HL-60 (cell line): Measurements from ENCODE around the gene GLRX2.

Experiments
- POLR2AphosphoS5 ChIP-seq: IDR thresholded peaks from 2 replicates; pipeline ENCODE4 v1.6.1; 2012; ENCODE audit warnings: low read depth
- TF ChIP-seq, protein P1 (sequence below): IDR thresholded peaks from one replicate; pipeline ENCODE4 v1.5.1; 2011; ENCODE audit warnings: low read length, control low read depth, inconsistent platforms; ENCODE audit not compliant: insufficient read depth

DNA sequence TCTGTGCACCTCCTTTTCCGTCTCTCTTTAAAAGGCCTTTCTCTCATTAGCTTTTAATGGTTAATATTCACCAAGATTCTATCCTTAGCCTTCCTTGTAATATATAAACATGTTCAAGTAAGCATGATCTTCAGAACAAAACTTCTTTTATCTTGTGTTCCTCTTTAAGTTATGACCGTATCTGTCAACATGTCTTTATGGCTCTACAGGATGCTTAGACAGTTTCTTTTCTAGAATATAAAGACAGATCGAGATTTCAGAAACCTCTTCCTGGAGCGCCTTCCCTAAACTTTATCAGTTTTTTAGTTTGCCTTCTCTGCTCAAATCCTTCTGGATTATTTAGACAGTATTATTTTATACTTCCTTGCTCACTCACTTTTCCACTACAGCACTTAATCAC lies 38.6 kb downstream of the GLRX2 start:
- TF ChIP-seq, protein P1, sequence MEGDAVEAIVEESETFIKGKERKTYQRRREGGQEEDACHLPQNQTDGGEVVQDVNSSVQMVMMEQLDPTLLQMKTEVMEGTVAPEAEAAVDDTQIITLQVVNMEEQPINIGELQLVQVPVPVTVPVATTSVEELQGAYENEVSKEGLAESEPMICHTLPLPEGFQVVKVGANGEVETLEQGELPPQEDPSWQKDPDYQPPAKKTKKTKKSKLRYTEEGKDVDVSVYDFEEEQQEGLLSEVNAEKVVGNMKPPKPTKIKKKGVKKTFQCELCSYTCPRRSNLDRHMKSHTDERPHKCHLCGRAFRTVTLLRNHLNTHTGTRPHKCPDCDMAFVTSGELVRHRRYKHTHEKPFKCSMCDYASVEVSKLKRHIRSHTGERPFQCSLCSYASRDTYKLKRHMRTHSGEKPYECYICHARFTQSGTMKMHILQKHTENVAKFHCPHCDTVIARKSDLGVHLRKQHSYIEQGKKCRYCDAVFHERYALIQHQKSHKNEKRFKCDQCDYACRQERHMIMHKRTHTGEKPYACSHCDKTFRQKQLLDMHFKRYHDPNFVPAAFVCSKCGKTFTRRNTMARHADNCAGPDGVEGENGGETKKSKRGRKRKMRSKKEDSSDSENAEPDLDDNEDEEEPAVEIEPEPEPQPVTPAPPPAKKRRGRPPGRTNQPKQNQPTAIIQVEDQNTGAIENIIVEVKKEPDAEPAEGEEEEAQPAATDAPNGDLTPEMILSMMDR, result no peak
- no peak for TF ChIP-seq POLR2AphosphoS5
